ENCODE data around the gene CUL3.

DNA sequence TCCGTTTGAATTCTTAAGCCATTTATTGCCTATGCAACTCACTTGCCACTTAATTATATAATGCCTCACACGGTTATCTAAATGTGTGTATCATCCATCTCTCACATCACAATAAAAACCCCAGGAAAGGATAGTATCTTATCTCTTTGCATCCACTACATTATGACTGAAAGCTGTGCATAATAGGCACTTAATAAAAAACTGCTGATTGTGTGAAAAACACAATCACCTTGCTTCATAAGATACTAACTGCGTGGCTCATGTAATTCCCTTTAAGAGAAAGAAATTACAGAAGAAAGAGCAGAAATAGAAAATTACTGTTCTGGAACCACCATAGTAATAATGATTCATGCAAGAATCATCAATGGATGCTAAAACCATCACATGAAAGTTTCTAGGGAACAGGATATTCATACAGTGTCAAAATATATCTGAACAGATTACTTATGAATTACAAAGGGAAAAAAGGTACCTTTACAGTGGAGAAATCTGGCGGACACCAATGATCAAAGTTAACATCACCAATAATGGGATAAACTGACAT, 29.3 kb downstream of the CUL3 start:
- TF ChIP-seq POLR2A (IDR thresholded peaks at IDR 0.05; ENCODE audit: low read length) = no peak
- TF ChIP-seq GATA1 (IDR thresholded peaks at IDR 0.05; ENCODE audit: low read depth, low read length) = no peak

Measured in erythroblast (primary cell).